ENCODE measurements around the gene SPEF2. TPM values are rescaled to one million over a fixed set of nuclear protein-coding genes. Genes with fewer than 3 reads are reported as not detected.
"Not testable (repeated sequence)": the region's sequence is repeated elsewhere in the genome, so short reads cannot be mapped to it uniquely, and the experiment has no call there.

The SPEF2 gene
- total RNA-seq, 2 experiments from 2014 or later, result 5.6 to 14.1 TPM

- peaks cover 3% of the 10 kb centered on the region for H3K9me3 Mint-ChIP-seq (ENCODE audit: low read depth)
- ATAC-seq (no peak), DNase-seq (no peak)
- peaks cover 40% of the 10 kb centered on the region for H3K4me1 Mint-ChIP-seq
- no peak overlapping the region for H3K27ac Mint-ChIP-seq
- H3K27me3 Mint-ChIP-seq, result no peaks in the 10 kb centered on the region
- CTCF ChIA-PET, result interaction anchor here (0.6 to 1.8 kb wide), 3 partner anchors 10 to 47 kb away, joined by 3 to 5 read pairs (median 4); partner anchors contain the start of gene SPEF2
- no peak overlapping the region for H3K4me3 Mint-ChIP-seq
- peaks cover 71% of the 10 kb centered on the region for H3K36me3 Mint-ChIP-seq
Observed at GRCh38 chr5:35664584-35664983, 46.9 kb downstream of the SPEF2 start.

- Mint-ChIP-seq H3K27ac (no peak overlapping the region), H3K4me1 (peaks cover 40% of the 10 kb centered on the region), H3K27me3 (no peaks in the 10 kb centered on the region), H3K9me3 (ENCODE audit: low read depth) (peaks cover 3% of the 10 kb centered on the region), H3K4me3 (no peak overlapping the region), H3K36me3 (peaks cover 73% of the 10 kb centered on the region)
- ATAC-seq, result no peak
- DNase-seq, result no peak
- CTCF ChIA-PET, result interaction anchor here (1.4 to 1.8 kb wide), 2 partner anchors 14 to 48 kb away, joined by 3 to 5 read pairs; partner anchors contain the start of gene SPEF2
Observed at GRCh38 chr5:35665096-35665495, 47.4 kb downstream of the SPEF2 start.

- Mint-ChIP-seq H3K4me3 (no peak overlapping the region), H3K36me3 (peaks cover 45% of the 10 kb centered on the region), H3K27ac (no peak overlapping the region), H3K27me3 (no peaks in the 10 kb centered on the region), H3K9me3 (ENCODE audit: low read depth) (peaks cover 3% of the 10 kb centered on the region), H3K4me1 (peaks cover 64% of the 10 kb centered on the region)
- CTCF ChIA-PET, result no interaction called here
- ATAC-seq, result no peak
- DNase-seq, result no peak
Observed at GRCh38 chr5:35668319-35668718, 50.7 kb downstream of the SPEF2 start.

- Mint-ChIP-seq H3K27ac (no peak overlapping the region), H3K9me3 (ENCODE audit: low read depth) (peaks cover 2% of the 10 kb centered on the region), H3K36me3 (peaks cover 40% of the 10 kb centered on the region), H3K4me1 (peaks cover 67% of the 10 kb centered on the region), H3K4me3 (no peak overlapping the region), H3K27me3 (no peaks in the 10 kb centered on the region)
- CTCF ChIA-PET, result interaction anchor here (1.0 kb wide), 1 partner anchor 143 kb away, joined by 4 read pairs; no protein-coding TSS in a partner anchor
- no peak for DNase-seq
- no peak for ATAC-seq
Observed at GRCh38 chr5:35668794-35669193, 51.1 kb downstream of the SPEF2 start.

GRCh38 chr5:35671541-35672295 is 54.1 kb downstream of the SPEF2 start:
- no peaks in the 10 kb centered on the region for H3K9me3 Mint-ChIP-seq (ENCODE audit: low read depth)
- peak; percentile 53 for ATAC-seq
- H3K4me1 Mint-ChIP-seq, result peaks cover 60% of the 10 kb centered on the region
- no peaks in the 10 kb centered on the region for H3K27me3 Mint-ChIP-seq
- peak overlapping the region; percentile 80 for H3K27ac Mint-ChIP-seq
- peak overlapping the region; percentile 41 for H3K4me3 Mint-ChIP-seq
- CTCF ChIA-PET, result interaction anchor here (0.9 to 5.4 kb wide), 4 partner anchors 20 to 254 kb away, joined by 3 to 30 read pairs (median 14); no protein-coding TSS in a partner anchor
- no peak for DNase-seq
- peaks cover 31% of the 10 kb centered on the region for H3K36me3 Mint-ChIP-seq

GRCh38 chr5:35672296-35672655 is 54.6 kb downstream of the SPEF2 start:
- H3K4me1 Mint-ChIP-seq, result peaks cover 60% of the 10 kb centered on the region
- not testable (repeated sequence) for H3K9me3 Mint-ChIP-seq (ENCODE audit: low read depth); DNase-seq; H3K27me3 Mint-ChIP-seq; H3K4me3 Mint-ChIP-seq; ATAC-seq
- H3K36me3 Mint-ChIP-seq, result peaks cover 26% of the 10 kb centered on the region
- CTCF ChIA-PET, result interaction anchor here (0.9 to 5.4 kb wide), 5 partner anchors 21 to 254 kb away, joined by 4 to 30 read pairs (median 8); no protein-coding TSS in a partner anchor
- peak overlapping the region; percentile 72 for H3K27ac Mint-ChIP-seq

- peaks cover 57% of the 10 kb centered on the region for H3K4me1 Mint-ChIP-seq
- H3K4me3 Mint-ChIP-seq, result peak overlapping the region; percentile 30
- DNase-seq (peak; percentile 78), ATAC-seq (peak; percentile 90)
- H3K27me3 Mint-ChIP-seq, result no peaks in the 10 kb centered on the region
- H3K9me3 Mint-ChIP-seq (ENCODE audit: low read depth), result no peaks in the 10 kb centered on the region
- CTCF ChIA-PET, result interaction anchor here (0.7 to 5.4 kb wide), 6 partner anchors 21 to 253 kb away, joined by 3 to 30 read pairs (median 6); no protein-coding TSS in a partner anchor
- H3K36me3 Mint-ChIP-seq, result peaks cover 20% of the 10 kb centered on the region
- peak overlapping the region; percentile 92 for H3K27ac Mint-ChIP-seq
Observed at GRCh38 chr5:35672995-35673394, 55.3 kb downstream of the SPEF2 start.

- H3K4me3 Mint-ChIP-seq, result no peak overlapping the region
- ATAC-seq (no peak), DNase-seq (no peak)
- no peaks in the 10 kb centered on the region for H3K9me3 Mint-ChIP-seq (ENCODE audit: low read depth)
- H3K4me1 Mint-ChIP-seq, result peaks cover 53% of the 10 kb centered on the region
- H3K27me3 Mint-ChIP-seq, result no peaks in the 10 kb centered on the region
- peak overlapping the region; percentile 92 for H3K27ac Mint-ChIP-seq
- CTCF ChIA-PET, result interaction anchor here (1.0 to 5.4 kb wide), 6 partner anchors 15 to 252 kb away, joined by 3 to 30 read pairs (median 6); no protein-coding TSS in a partner anchor
- H3K36me3 Mint-ChIP-seq, result peaks cover 13% of the 10 kb centered on the region
Observed at GRCh38 chr5:35674049-35674448, 56.4 kb downstream of the SPEF2 start.

GRCh38 chr5:35675392-35675791 is 57.7 kb downstream of the SPEF2 start:
- Mint-ChIP-seq H3K27me3 (no peaks in the 10 kb centered on the region), H3K4me1 (peaks cover 49% of the 10 kb centered on the region), H3K4me3 (no peak overlapping the region), H3K9me3 (ENCODE audit: low read depth) (no peaks in the 10 kb centered on the region), H3K27ac (no peak overlapping the region), H3K36me3 (peaks cover 7% of the 10 kb centered on the region)
- CTCF ChIA-PET, result no interaction called here
- DNase-seq, result no peak
- no peak for ATAC-seq

GRCh38 chr5:35677878-35678277 is 60.2 kb downstream of the SPEF2 start:
- Mint-ChIP-seq H3K27ac (no peak overlapping the region), H3K4me1 (peaks cover 29% of the 10 kb centered on the region), H3K4me3 (no peak overlapping the region), H3K9me3 (ENCODE audit: low read depth) (no peaks in the 10 kb centered on the region), H3K36me3 (peaks cover 7% of the 10 kb centered on the region), H3K27me3 (no peaks in the 10 kb centered on the region)
- ATAC-seq (no peak), DNase-seq (no peak)
- CTCF ChIA-PET, result interaction anchor here (0.7 to 1.3 kb wide), 3 partner anchors 27 to 246 kb away, joined by 3 to 4 read pairs (median 3); no protein-coding TSS in a partner anchor

- no peak for DNase-seq
- H3K36me3 Mint-ChIP-seq, result peaks cover 7% of the 10 kb centered on the region
- H3K4me1 Mint-ChIP-seq, result peaks cover 21% of the 10 kb centered on the region
- CTCF ChIA-PET, result interaction anchor here (0.7 to 1.3 kb wide), 4 partner anchors 16 to 246 kb away, joined by 3 to 4 read pairs (median 4); no protein-coding TSS in a partner anchor
- no peak overlapping the region for H3K4me3 Mint-ChIP-seq
- H3K27ac Mint-ChIP-seq, result no peak overlapping the region
- ATAC-seq, result no peak
- H3K9me3 Mint-ChIP-seq (ENCODE audit: low read depth), result no peaks in the 10 kb centered on the region
- H3K27me3 Mint-ChIP-seq, result no peaks in the 10 kb centered on the region
Observed at GRCh38 chr5:35678661-35679060, 61.0 kb downstream of the SPEF2 start.

GRCh38 chr5:35679357-35679756 is 61.7 kb downstream of the SPEF2 start:
- DNase-seq, result no peak
- Mint-ChIP-seq H3K4me1 (peaks cover 15% of the 10 kb centered on the region), H3K9me3 (ENCODE audit: low read depth) (no peaks in the 10 kb centered on the region), H3K27me3 (no peaks in the 10 kb centered on the region), H3K4me3 (no peak overlapping the region), H3K27ac (no peak overlapping the region), H3K36me3 (peaks cover 7% of the 10 kb centered on the region)
- no peak for ATAC-seq
- CTCF ChIA-PET, result interaction anchor here (1.3 kb wide), 1 partner anchor 16 kb away, joined by 4 read pairs; no protein-coding TSS in a partner anchor

- no peak overlapping the region for H3K27ac Mint-ChIP-seq
- ATAC-seq (no peak), DNase-seq (no peak)
- H3K4me1 Mint-ChIP-seq, result peaks cover 12% of the 10 kb centered on the region
- H3K27me3 Mint-ChIP-seq, result no peaks in the 10 kb centered on the region
- CTCF ChIA-PET, result interaction anchor here (1.3 kb wide), 1 partner anchor 63 kb away, joined by 3 read pairs; no protein-coding TSS in a partner anchor
- H3K36me3 Mint-ChIP-seq, result peaks cover 3% of the 10 kb centered on the region
- H3K9me3 Mint-ChIP-seq (ENCODE audit: low read depth), result no peaks in the 10 kb centered on the region
- no peak overlapping the region for H3K4me3 Mint-ChIP-seq
Observed at GRCh38 chr5:35681911-35682310, 64.2 kb downstream of the SPEF2 start.

Data from activated CD8-positive, alpha-beta memory T cell treated with anti-CD3 and anti-CD28 coated beads, Interleukin-2, amount 10 ng/mL, durations not matched to agents 7 days and 5 days (primary cell).